ENCODE measurements around the gene SPG7. TPM values are rescaled to one million over a fixed set of nuclear protein-coding genes. Genes with fewer than 3 reads are reported as not detected.
A peak's percentile ranks its signal among the peaks of the same experiment; 100 is the strongest.

The SPG7 gene
- total and polyA plus RNA-seq, 9 of the 15 experiments (the other 6 are each of a cell fraction or from before 2014, with no cell fraction given): 5.8 to 89.1 (median 49.4) TPM

DNA sequence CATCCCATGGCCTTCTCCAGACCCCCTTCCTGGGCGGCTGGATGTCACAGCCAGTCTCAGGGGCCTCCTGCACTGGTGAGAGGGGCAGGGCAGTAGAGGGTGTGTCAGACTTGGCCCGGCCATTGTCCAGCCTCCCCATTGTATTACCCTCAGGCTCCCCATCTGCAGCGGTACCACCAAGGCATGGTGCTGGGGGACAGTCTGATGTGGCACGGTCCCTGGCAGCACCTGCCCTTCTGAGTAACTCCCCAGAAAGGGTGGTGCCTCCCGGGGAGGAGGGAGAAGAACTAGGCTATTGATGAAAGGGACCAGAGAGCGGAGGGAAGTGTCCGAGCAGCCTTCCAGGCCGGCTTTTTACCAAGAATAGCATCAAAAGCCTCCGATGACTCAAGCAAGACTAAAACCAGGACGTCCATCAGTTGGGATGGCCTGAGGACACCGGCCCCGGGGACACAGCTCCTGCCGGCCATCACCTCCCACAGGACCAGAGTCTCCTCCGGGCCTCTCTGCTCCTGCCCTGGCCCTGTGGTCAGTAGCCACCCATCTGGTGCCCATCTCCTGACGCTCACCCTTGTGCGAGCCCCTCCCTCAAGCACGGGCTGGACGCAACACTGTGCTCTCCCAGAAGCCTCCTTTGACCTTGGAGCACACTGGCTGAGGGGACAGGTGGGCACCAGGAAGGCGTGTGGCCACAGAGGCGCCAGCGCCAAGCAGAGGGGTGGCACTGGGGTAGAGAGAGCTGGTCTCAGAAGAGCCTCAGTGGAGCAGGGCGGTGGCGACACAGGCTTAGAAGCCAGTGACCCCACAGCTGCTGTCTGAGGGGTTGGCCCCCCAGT, 61.5 kb downstream of the SPG7 start:
- Histone ChIP-seq H3K9me1 (ENCODE audit: control insufficient read depth, insufficient read depth, low read length) (peaks cover 4% of the 10 kb centered on the region), H2AFZ (ENCODE audit: low read depth, low read length) (no peak overlapping the region), H3K79me2 (ENCODE audit: control insufficient read depth, insufficient read depth, low read length) (no peaks in the 10 kb centered on the region; the same call in 2 of the 3 replicates), H3K4me3 (no peak overlapping the region), H4K20me1 (replicated peaks; ENCODE audit: control insufficient read depth, insufficient read depth, low read length) (peaks cover 23% of the 10 kb centered on the region), H3K27me3 (ENCODE audit: control insufficient read depth in 2 of 2, insufficient read depth in 2 of 2, low read length in 2 of 2) (no peaks in the 10 kb centered on the region; a peak in 1 of 5 replicates), H3K27ac (ENCODE audit: extremely low read depth, low read depth, low read length) (no peak overlapping the region), H3K36me3 (ENCODE audit: control insufficient read depth, insufficient read depth, low read length) (peaks cover 2% of the 10 kb centered on the region; the same call in 1 of the 3 replicates), H3K9me3 (replicated peaks; ENCODE audit: control insufficient read depth, insufficient read depth, low read depth, low read length) (no peaks in the 10 kb centered on the region), H3K9ac (ENCODE audit: insufficient read depth in 1 of 2, low read depth in 2 of 2, low read length in 2 of 2) (peak overlapping the region in 1 of 2 experiments; percentile 38; a peak in 1 of 4 replicates), H3K4me2 (ENCODE audit: insufficient read depth, low read length) (no peak overlapping the region), H3K4me1 (replicated peaks in 1 of 2; ENCODE audit: control insufficient read depth in 2 of 2, insufficient read depth in 2 of 2, low read length in 2 of 2) (peaks cover 17 to 67% of the 10 kb centered on the region in 2 experiments)
- no peak for FAIRE-seq
- no peak for ATAC-seq
- ChIA-PET POLR2A (interaction anchor here (0.5 to 0.6 kb wide), 2 partner anchors 8 to 9 kb away, joined by 3 read pairs; no protein-coding TSS in a partner anchor), CTCF (ENCODE audit: low intra/inter-chr PET ratio) (no interaction called here)
- WGBS (ENCODE audit: insufficient coverage, low coverage, missing lambda C conversion rate): 24% methylated on average over 22 of the region's 23 CpGs
- in situ Hi-C loops (cut with MboI): no loop called here
- intact Hi-C loops (cut with micrococcal nuclease): loop anchor here (10.0 kb wide), 2 partner anchors 75 to 765 kb away; partner anchors contain the start of gene CDT1
- TF ChIP-seq CCNT2 (IDR thresholded peaks at IDR 0.05; ENCODE audit: borderline replicate concordance, extremely low read depth, insufficient read length, low read depth, low read length) (no peak), MEF2A (IDR thresholded peaks at IDR 0.05; ENCODE audit: control insufficient read depth, low read depth, low read length) (no peak), NEUROD1 (IDR thresholded peaks at IDR 0.05; ENCODE audit: borderline replicate concordance, low read depth, low read length, partially characterized antibody) (no peak), YY1 (IDR thresholded peaks at IDR 0.05; ENCODE audit: borderline replicate concordance in 1 of 3, control insufficient read depth in 1 of 3, extremely low read depth in 1 of 3, insufficient read depth in 3 of 3, insufficient read length in 1 of 3, insufficient replicate concordance in 2 of 3, low read depth in 1 of 3, low read length in 2 of 3) (no peak), CBX3 (IDR thresholded peaks at IDR 0.05; ENCODE audit: borderline replicate concordance in 1 of 2, low read length in 2 of 2) (no peak), ZNF347 (CRISPR knock-in tag; IDR thresholded peaks at IDR 0.05; ENCODE audit: low read depth) (no peak), ZNF57 (CRISPR knock-in tag; IDR thresholded peaks at IDR 0.05) (no peak)
- TF ChIP-seq, protein P1, sequence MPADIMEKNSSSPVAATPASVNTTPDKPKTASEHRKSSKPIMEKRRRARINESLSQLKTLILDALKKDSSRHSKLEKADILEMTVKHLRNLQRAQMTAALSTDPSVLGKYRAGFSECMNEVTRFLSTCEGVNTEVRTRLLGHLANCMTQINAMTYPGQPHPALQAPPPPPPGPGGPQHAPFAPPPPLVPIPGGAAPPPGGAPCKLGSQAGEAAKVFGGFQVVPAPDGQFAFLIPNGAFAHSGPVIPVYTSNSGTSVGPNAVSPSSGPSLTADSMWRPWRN (IDR thresholded peaks at IDR 0.05; ENCODE audit: low read depth): no peak
- TF ChIP-seq, protein P2, sequence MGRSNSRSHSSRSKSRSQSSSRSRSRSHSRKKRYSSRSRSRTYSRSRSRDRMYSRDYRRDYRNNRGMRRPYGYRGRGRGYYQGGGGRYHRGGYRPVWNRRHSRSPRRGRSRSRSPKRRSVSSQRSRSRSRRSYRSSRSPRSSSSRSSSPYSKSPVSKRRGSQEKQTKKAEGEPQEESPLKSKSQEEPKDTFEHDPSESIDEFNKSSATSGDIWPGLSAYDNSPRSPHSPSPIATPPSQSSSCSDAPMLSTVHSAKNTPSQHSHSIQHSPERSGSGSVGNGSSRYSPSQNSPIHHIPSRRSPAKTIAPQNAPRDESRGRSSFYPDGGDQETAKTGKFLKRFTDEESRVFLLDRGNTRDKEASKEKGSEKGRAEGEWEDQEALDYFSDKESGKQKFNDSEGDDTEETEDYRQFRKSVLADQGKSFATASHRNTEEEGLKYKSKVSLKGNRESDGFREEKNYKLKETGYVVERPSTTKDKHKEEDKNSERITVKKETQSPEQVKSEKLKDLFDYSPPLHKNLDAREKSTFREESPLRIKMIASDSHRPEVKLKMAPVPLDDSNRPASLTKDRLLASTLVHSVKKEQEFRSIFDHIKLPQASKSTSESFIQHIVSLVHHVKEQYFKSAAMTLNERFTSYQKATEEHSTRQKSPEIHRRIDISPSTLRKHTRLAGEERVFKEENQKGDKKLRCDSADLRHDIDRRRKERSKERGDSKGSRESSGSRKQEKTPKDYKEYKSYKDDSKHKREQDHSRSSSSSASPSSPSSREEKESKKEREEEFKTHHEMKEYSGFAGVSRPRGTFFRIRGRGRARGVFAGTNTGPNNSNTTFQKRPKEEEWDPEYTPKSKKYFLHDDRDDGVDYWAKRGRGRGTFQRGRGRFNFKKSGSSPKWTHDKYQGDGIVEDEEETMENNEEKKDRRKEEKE (IDR thresholded peaks at IDR 0.05; ENCODE audit: borderline replicate concordance in 1 of 2, control insufficient read depth in 1 of 2, low read depth in 2 of 2, low read length in 1 of 2): no peak
- no peak for DNase-seq (ENCODE audit: extremely low read depth in 1 of 4, low spot score in 3 of 4)
- BruUV-seq (replicated peaks): no TSS peak
